ENCODE data around the gene SLC39A10. TPM values are rescaled to one million over a fixed set of nuclear protein-coding genes. Genes with fewer than 3 reads are reported as not detected.

SLC39A10 gene
- total and polyA plus RNA-seq, 3 donors from 2014 or later, result 23.3 to 43.4 (median 34.7) TPM

DNA sequence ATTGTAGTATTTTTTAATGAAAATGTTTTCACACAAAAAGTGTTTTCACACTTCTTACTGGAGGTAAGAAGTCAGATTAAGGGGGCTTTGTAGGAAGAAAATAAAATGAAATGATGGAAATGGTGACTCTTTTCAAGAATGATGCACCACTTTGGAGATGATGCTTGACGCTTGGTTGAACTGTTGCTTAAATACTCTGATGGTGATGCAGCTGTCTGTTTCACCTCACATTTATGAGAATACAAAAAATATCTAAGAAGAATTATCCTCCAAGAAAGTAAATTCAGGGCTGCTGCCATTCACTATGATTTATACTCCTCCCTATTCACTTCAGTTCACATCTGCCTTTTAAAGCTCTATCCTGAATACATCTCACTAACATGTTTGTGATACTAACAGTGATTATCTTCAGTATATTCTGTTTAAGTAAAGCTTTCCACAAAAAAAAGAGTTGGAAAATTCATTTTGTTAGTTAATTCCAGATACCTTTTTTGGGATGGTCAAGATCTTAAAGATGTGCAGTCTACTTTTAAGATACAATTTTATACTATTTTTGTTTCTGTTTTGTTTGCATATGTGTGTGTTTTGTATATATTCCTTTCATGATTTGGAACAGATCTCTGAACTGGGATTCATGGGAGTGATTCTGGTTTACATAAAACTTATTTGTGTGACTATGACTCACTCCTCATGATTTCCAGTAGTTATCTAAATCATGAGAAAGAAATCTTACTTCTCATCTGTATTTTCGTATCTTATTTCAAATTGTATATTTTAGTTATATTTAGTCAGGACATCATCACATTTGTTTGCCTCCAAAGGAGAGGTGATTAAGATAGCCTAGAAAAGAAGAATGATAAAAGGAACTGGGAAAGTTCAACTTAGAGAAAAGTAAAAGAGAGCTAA, 53.1 kb downstream of the SLC39A10 start:
- TF ChIP-seq, protein P1, sequence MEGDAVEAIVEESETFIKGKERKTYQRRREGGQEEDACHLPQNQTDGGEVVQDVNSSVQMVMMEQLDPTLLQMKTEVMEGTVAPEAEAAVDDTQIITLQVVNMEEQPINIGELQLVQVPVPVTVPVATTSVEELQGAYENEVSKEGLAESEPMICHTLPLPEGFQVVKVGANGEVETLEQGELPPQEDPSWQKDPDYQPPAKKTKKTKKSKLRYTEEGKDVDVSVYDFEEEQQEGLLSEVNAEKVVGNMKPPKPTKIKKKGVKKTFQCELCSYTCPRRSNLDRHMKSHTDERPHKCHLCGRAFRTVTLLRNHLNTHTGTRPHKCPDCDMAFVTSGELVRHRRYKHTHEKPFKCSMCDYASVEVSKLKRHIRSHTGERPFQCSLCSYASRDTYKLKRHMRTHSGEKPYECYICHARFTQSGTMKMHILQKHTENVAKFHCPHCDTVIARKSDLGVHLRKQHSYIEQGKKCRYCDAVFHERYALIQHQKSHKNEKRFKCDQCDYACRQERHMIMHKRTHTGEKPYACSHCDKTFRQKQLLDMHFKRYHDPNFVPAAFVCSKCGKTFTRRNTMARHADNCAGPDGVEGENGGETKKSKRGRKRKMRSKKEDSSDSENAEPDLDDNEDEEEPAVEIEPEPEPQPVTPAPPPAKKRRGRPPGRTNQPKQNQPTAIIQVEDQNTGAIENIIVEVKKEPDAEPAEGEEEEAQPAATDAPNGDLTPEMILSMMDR (IDR thresholded peaks at IDR 0.05), result no peak
- no peak for TF ChIP-seq POLR2A (IDR thresholded peaks at IDR 0.05)
- no peak overlapping the region for H3K27ac ChIP-seq
- no peaks in the 10 kb centered on the region for H3K36me3 ChIP-seq (ENCODE audit: low read depth, missing control alignments)
- no peak overlapping the region for H3K4me3 ChIP-seq
- H3K27me3 ChIP-seq, result no peaks in the 10 kb centered on the region
- H3K9me3 ChIP-seq, result no peaks in the 10 kb centered on the region
- intact Hi-C loops (cut with DNase I; ENCODE audit: low total_unique reads), result no loop called here
- no peaks in the 10 kb centered on the region for H3K4me1 ChIP-seq
- WGBS, 2 donors, result 88 to 90% methylated on average over 2 of the region's 2 CpGs
- no peak for DNase-seq

DNA sequence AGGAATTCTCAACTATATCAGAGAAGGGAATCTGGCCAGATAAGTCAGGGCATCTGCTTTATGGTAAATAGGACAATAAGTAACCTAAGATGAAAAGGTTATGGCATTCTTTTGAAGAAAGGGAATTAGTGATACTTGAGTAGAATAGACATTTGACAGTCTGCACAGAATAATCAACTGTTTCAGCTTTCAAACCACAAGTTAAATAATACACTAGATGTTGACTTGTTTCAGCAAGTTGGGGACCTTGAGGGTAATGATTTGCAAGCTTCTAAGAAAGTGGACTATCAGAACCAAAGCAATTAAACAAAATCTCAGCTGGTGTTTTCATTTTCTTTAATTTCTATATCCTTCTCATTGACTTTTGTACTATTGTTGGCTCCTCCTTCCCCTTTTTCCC, 54.5 kb downstream of the SLC39A10 start:
- intact Hi-C loops (cut with DNase I; ENCODE audit: low total_unique reads), result no loop called here
- no peaks in the 10 kb centered on the region for H3K27me3 ChIP-seq
- DNase-seq, result no peak
- no peak overlapping the region for H3K4me3 ChIP-seq
- no peaks in the 10 kb centered on the region for H3K36me3 ChIP-seq (ENCODE audit: low read depth, missing control alignments)
- no peak overlapping the region for H3K27ac ChIP-seq
- TF ChIP-seq, protein P1 (IDR thresholded peaks at IDR 0.05), result no peak
- no peak for TF ChIP-seq POLR2A (IDR thresholded peaks at IDR 0.05)
- H3K4me1 ChIP-seq, result no peaks in the 10 kb centered on the region
- no peaks in the 10 kb centered on the region for H3K9me3 ChIP-seq

DNA sequence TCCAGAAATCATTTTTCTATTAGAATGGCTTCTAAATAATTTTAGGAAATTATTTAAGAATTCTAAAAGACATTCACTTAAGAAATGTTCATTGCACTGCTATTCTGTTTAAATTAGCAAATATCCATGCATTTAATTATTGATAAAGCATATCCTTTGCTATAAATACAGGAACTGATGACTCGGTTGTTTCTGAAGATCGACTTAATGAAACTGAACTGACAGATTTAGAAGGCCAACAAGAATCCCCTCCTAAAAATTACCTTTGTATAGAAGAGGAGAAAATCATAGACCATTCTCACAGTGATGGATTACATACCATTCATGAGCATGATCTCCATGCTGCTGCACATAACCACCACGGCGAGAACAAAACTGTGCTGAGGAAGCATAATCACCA, 59.4 kb downstream of the SLC39A10 start:
- WGBS, 2 donors, result 94 to 96% methylated on average over 4 of the region's 4 CpGs
- intact Hi-C loops (cut with DNase I; ENCODE audit: low total_unique reads), result no loop called here
- Histone ChIP-seq H3K4me3 (no peak overlapping the region), H3K4me1 (no peaks in the 10 kb centered on the region), H3K36me3 (ENCODE audit: low read depth, missing control alignments) (no peaks in the 10 kb centered on the region), H3K27me3 (no peaks in the 10 kb centered on the region), H3K27ac (no peak overlapping the region), H3K9me3 (no peaks in the 10 kb centered on the region)
- no peak for TF ChIP-seq POLR2A (IDR thresholded peaks at IDR 0.05)
- TF ChIP-seq, protein P1 (IDR thresholded peaks at IDR 0.05), result no peak
- no peak for DNase-seq

DNA sequence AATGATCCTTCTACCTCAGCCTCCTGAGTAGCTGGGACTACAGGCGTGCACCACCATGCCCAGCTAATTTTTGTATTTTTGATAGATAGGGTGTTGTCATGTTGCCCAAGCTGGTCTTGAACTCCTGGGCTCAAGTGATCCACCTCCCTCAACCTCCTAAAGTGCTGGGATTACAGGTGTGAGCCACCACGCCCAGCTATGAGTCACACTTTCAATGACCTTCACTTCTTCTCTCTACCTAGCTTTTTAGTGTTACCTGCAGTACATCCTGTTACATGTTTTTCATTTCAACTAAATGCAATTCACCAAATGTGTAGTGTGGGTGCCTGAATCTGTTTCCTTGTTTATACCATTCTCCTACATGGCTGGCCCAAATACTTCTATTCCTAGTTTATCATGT, 64.0 kb downstream of the SLC39A10 start:
- no peak for TF ChIP-seq POLR2A (IDR thresholded peaks at IDR 0.05)
- TF ChIP-seq, protein P1 (IDR thresholded peaks at IDR 0.05), result no peak
- Histone ChIP-seq H3K9me3 (no peaks in the 10 kb centered on the region), H3K4me3 (no peak overlapping the region), H3K27ac (no peak overlapping the region), H3K36me3 (ENCODE audit: low read depth, missing control alignments) (no peaks in the 10 kb centered on the region), H3K4me1 (no peaks in the 10 kb centered on the region), H3K27me3 (no peaks in the 10 kb centered on the region)
- intact Hi-C loops (cut with DNase I; ENCODE audit: low total_unique reads), result no loop called here
- 93 to 94% methylated on average over 2 of the region's 2 CpGs for WGBS, 2 donors
- no peak for DNase-seq

DNA sequence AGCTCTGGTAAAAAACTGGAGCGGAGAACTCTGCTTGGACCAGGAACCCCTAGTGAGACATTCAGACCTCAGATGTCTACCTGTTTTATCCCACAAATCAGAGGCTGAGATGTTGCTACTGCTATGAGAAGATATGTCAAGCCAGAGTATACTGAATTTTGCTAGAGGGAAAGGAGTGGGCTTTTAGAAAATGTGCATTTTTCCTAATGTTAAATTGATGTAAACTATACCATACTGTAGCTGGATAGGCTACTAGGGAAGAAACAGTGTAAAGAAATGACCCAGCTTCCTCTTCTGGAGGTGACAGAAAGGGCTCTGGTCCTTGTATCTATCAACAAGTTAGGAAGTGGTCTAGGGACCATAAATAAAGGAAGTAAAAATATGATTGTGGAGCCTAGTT, 65.0 kb downstream of the SLC39A10 start:
- no peaks in the 10 kb centered on the region for H3K27me3 ChIP-seq
- no peaks in the 10 kb centered on the region for H3K36me3 ChIP-seq (ENCODE audit: low read depth, missing control alignments)
- no peak for TF ChIP-seq POLR2A (IDR thresholded peaks at IDR 0.05)
- TF ChIP-seq, protein P1 (IDR thresholded peaks at IDR 0.05), result no peak
- DNase-seq, result no peak
- H3K27ac ChIP-seq, result no peak overlapping the region
- intact Hi-C loops (cut with DNase I; ENCODE audit: low total_unique reads), result no loop called here
- H3K9me3 ChIP-seq, result no peaks in the 10 kb centered on the region
- 79 to 100% methylated on average over 1 of the region's 1 CpG for WGBS, 2 donors
- no peak overlapping the region for H3K4me3 ChIP-seq
- H3K4me1 ChIP-seq, result no peaks in the 10 kb centered on the region
